Neural progenitor cell (in vitro differentiated cells): ENCODE results near the gene TMEM115. TPM values are rescaled to one million over a fixed set of nuclear protein-coding genes. Genes with fewer than 3 reads are reported as not detected.
A peak's percentile ranks its signal among the peaks of the same experiment; 100 is the strongest.

Source experiments
- DNase-seq: peaks from one replicate; pipeline ENCODE4 v3.0.0-alpha.2; 2016; ENCODE audit warnings: low spot score
- H2AFZ ChIP-seq: fragments of 200-600 bp; sonication (generic); replicated peaks from 2 replicates; pipeline ENCODE4 v1.6.1; 2016; ENCODE audit warnings: antibody characterized with exemption
- H3F3A ChIP-seq: fragments of 200-600 bp; sonication (generic); 2 replicates; pipeline ENCODE4 v1.6.1; 2016; ENCODE audit warnings: antibody characterized with exemption, low read depth
- H3K27ac ChIP-seq: fragments of 200-600 bp; sonication (generic); 2 replicates; pipeline ENCODE4 v1.5.1; 2016; ENCODE audit warnings: mild to moderate bottlenecking
- H3K27me3 ChIP-seq: fragments of 200-600 bp; sonication (generic); 2 replicates; pipeline ENCODE4 v1.6.1; 2016; ENCODE audit warnings: mild to moderate bottlenecking, moderate library complexity
- H3K36me3 ChIP-seq: fragments of 200-600 bp; sonication (generic); 2 replicates; pipeline ENCODE4 v1.5.1; 2016
- H3K4me1 ChIP-seq: fragments of 200-600 bp; sonication (generic); 2 replicates; pipeline ENCODE4 v1.6.1; 2016; ENCODE audit warnings: mixed run types
- H3K4me2 ChIP-seq: fragments of 200-600 bp; sonication (generic); 2 replicates; pipeline ENCODE4 v1.6.1; 2016
- H3K4me3 ChIP-seq: fragments of 200-600 bp; sonication (generic); 2 replicates; pipeline ENCODE4 v1.5.1; 2016
- H3K79me2 ChIP-seq: fragments of 200-600 bp; sonication (generic); 2 replicates; pipeline ENCODE4 v1.6.1; 2016; ENCODE audit warnings: low read depth
- H3K9ac ChIP-seq: fragments of 200-600 bp; sonication (generic); 2 replicates; pipeline ENCODE4 v1.6.1; 2016
- H3K9me3 ChIP-seq: fragments of 200-600 bp; sonication (generic); 2 replicates; pipeline ENCODE4 v1.5.1; 2016; ENCODE audit warnings: low read depth
- H4K20me1 ChIP-seq: fragments of 200-600 bp; sonication (generic); 2 replicates; pipeline ENCODE4 v1.6.1; 2016; ENCODE audit warnings: low read depth
- H3K27ac Mint-ChIP-seq: 3 replicates; pipeline ENCODE4 v1.8.0; 2021; ENCODE audit warnings: mixed read lengths
- H3K27me3 Mint-ChIP-seq: 2 replicates; pipeline ENCODE4 v1.8.0; 2022; ENCODE audit warnings: low read depth, mild to moderate bottlenecking, inconsistent platforms, moderate library complexity, mixed read lengths; ENCODE audit not compliant: insufficient read depth
- H3K36me3 Mint-ChIP-seq: 3 replicates; pipeline ENCODE4 v1.8.0; 2021; ENCODE audit warnings: mixed read lengths
- H3K4me1 Mint-ChIP-seq: 3 replicates; pipeline ENCODE4 v1.8.0; 2021; ENCODE audit warnings: mixed read lengths
- H3K4me3 Mint-ChIP-seq: 3 replicates; pipeline ENCODE4 v1.8.0; 2021; ENCODE audit warnings: mild to moderate bottlenecking, moderate library complexity, mixed read lengths
- H3K9me3 Mint-ChIP-seq: 3 replicates; pipeline ENCODE4 v1.8.0; 2020; ENCODE audit warnings: mixed read lengths
- EZH2 ChIP-seq: fragments of 200-600 bp; sonication (generic); IDR thresholded peaks from 2 replicates; pipeline ENCODE4 v1.6.1; 2017; ENCODE audit warnings: antibody characterized with exemption, mild to moderate bottlenecking, moderate library complexity
- EZH2phosphoT487 ChIP-seq: fragments of 200-600 bp; sonication (generic); IDR thresholded peaks from 2 replicates; pipeline ENCODE4 v1.6.1; 2017; ENCODE audit warnings: antibody characterized with exemption
- total RNA-seq: library from RNA; depleted of rRNA; stranded (reverse); fragments of >200 nt; gene quantifications from 2 replicates; pipeline ENCODE4 v1.2.3, GENCODE V29; 2015; ENCODE audit warnings: low replicate concordance
- TF ChIP-seq, protein P1 (sequence below): fragments of 200-600 bp; sonication (generic); IDR thresholded peaks from 2 replicates; pipeline ENCODE4 v1.5.1; 2017; ENCODE audit warnings: antibody characterized with exemption, mild to moderate bottlenecking

TMEM115 gene
- total RNA-seq, 1 donor from 2014 or later: 6.3 TPM

DNA sequence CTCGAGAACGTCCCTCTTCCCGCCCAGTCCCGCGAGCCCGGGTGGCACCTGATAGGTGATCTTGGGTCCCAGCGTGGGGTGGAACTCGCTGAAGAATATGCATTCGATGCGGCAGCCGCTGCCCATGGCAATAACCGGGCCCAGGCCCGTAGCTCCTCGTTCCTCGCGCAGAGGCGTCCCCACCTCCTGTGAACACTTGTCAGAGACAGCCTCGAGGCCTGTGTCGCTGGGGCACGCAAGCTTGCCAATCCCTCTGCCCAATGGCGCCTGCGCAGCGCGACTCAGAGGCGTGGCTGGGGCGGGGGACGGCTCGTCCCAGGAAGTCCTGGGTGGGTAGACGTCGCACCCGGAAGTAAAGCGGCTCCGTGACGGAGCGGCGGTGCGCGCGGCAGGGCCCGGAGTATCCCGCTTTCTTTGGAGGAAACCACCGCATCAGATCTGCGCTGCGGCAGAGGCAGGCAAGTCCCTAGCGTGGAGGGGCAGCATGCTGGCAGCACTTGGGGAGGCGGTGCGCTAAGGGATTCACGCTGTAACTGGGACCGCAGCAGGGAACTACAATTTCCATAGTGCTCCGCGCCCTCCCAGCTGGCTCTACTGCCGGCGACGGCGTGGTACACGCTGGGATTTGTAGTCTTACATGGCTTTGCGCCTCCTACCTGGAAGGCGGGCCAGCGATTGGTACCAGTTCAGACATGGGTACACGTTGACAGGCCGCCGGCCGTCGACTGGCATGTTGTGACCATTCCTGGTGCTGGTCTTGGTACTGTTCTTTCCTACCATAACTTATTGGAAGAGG is 8.6 kb downstream of the TMEM115 start, which contains the start of the genes CYB561D2 and NPRL2:
CYB561D2 (plus strand) TSS at position 336 of the 796 bp plus-strand sequence. CDS start 572 bp downstream, outside the sequence.
NPRL2 (minus strand) TSS at position 249 of the 796 bp plus-strand sequence; CDS start at position 126, 123 bp downstream.
- no peaks in the 10 kb centered on the region for H3K9me3 Mint-ChIP-seq
- H3K27ac ChIP-seq: no peak within 1 kb of the TSS
- TF ChIP-seq EZH2phosphoT487 (no peak), EZH2 (no peak)
- TF ChIP-seq, protein P1, sequence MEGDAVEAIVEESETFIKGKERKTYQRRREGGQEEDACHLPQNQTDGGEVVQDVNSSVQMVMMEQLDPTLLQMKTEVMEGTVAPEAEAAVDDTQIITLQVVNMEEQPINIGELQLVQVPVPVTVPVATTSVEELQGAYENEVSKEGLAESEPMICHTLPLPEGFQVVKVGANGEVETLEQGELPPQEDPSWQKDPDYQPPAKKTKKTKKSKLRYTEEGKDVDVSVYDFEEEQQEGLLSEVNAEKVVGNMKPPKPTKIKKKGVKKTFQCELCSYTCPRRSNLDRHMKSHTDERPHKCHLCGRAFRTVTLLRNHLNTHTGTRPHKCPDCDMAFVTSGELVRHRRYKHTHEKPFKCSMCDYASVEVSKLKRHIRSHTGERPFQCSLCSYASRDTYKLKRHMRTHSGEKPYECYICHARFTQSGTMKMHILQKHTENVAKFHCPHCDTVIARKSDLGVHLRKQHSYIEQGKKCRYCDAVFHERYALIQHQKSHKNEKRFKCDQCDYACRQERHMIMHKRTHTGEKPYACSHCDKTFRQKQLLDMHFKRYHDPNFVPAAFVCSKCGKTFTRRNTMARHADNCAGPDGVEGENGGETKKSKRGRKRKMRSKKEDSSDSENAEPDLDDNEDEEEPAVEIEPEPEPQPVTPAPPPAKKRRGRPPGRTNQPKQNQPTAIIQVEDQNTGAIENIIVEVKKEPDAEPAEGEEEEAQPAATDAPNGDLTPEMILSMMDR: no peak
- peak within 1 kb of the TSS; percentile 94 for H3K4me3 Mint-ChIP-seq
- H3F3A ChIP-seq: peaks cover 25% of the 10 kb centered on the region
- peak within 1 kb of the TSS; percentile 93 for H3K4me2 ChIP-seq
- peaks cover 12% of the 10 kb centered on the region for H3K79me2 ChIP-seq
- peaks cover 9% of the 10 kb centered on the region for H3K4me1 ChIP-seq
- H3K27me3 Mint-ChIP-seq: peaks cover 11% of the 10 kb centered on the region
- peaks cover 16% of the 10 kb centered on the region for H4K20me1 ChIP-seq
- peak within 1 kb of the TSS; percentile 17 for H3K9ac ChIP-seq
- no peaks in the 10 kb centered on the region for H3K9me3 ChIP-seq
- peaks cover 5% of the 10 kb centered on the region for H3K36me3 Mint-ChIP-seq
- peak within 1 kb of the TSS; percentile 84 for H3K4me3 ChIP-seq
- DNase-seq: peak; percentile 95
- H3K36me3 ChIP-seq: no peaks in the 10 kb centered on the region
- peak within 1 kb of the TSS; percentile 9 for H3K27ac Mint-ChIP-seq
- H3K4me1 Mint-ChIP-seq: peaks cover 29% of the 10 kb centered on the region
- H2AFZ ChIP-seq: peak within 1 kb of the TSS; percentile 91
- H3K27me3 ChIP-seq: peaks cover 8% of the 10 kb centered on the region

DNA sequence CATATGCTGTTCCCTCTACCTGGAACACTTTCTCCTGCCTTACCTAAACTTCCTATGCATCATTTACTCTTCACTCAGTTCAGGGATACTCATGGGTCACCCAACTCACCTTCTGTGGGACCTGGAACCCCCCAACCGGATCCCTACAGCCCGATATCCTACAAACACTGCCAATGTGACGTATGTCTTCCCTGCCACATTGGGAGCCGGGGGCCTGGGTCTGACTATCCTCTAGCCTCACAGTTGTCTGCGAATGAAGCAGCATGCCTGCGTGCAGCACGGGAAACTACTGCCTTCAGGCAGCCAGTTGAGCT is 9.2 kb downstream of the TMEM115 start:
- Mint-ChIP-seq H3K4me1 (peaks cover 25% of the 10 kb centered on the region), H3K36me3 (peaks cover 5% of the 10 kb centered on the region), H3K4me3 (peak overlapping the region; percentile 94), H3K27me3 (peaks cover 11% of the 10 kb centered on the region), H3K27ac (peak overlapping the region; percentile 9), H3K9me3 (no peaks in the 10 kb centered on the region)
- DNase-seq: no peak
- peak overlapping the region; percentile 17 for H3K9ac ChIP-seq
- H3K9me3 ChIP-seq: no peaks in the 10 kb centered on the region
- peaks cover 9% of the 10 kb centered on the region for H3K79me2 ChIP-seq
- H3K4me3 ChIP-seq: peak overlapping the region; percentile 84
- H3K4me1 ChIP-seq: peaks cover 10% of the 10 kb centered on the region
- H3K4me2 ChIP-seq: peak overlapping the region; percentile 93
- H2AFZ ChIP-seq: peak overlapping the region; percentile 91
- no peaks in the 10 kb centered on the region for H3K36me3 ChIP-seq
- peaks cover 11% of the 10 kb centered on the region for H4K20me1 ChIP-seq
- H3K27ac ChIP-seq: no peak overlapping the region
- H3F3A ChIP-seq: peaks cover 26% of the 10 kb centered on the region
- TF ChIP-seq EZH2phosphoT487 (no peak), EZH2 (no peak)
- TF ChIP-seq, protein P1: no peak
- peaks cover 13% of the 10 kb centered on the region for H3K27me3 ChIP-seq

DNA sequence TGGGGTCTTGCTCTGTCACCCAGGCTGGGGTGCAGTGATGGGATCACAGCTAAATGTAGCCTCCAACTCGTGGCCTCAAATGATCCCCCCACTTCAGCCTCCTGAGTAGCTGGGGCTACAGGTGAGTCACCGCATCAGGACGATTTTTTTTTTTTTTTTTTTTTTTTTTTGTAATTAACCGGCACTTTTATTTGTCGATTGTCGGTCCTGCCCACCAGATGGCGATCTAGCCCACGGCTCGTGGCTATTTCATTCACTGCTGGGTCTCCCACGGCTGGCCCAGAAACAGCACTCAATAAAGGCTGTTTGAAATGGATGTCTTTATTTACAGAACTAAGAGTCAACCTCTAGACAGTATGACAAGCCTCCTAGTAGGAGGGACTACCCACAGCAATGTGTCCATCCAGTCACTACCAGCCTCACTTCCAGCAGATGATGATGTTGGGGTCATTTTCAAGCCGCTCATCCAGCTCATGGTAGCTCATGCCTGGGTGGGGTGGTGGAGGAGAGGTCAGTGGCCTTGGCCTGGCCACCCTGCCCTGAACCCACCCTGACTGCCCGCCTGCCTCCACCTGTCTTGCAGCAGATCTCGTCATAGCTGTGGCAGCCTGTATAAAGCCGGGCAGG is 12.0 kb downstream of the TMEM115 start:
- H3K4me3 Mint-ChIP-seq: no peak overlapping the region

More for the DNA sequence above, 12.0 kb downstream of the TMEM115 start:
- no peak overlapping the region for H2AFZ ChIP-seq
- H3K79me2 ChIP-seq: peaks cover 9% of the 10 kb centered on the region
- peaks cover 11% of the 10 kb centered on the region for H4K20me1 ChIP-seq
- no peak for TF ChIP-seq EZH2
- TF ChIP-seq, protein P1: peak; percentile 65
- no peak overlapping the region for H3K4me2 ChIP-seq
- H3F3A ChIP-seq: peaks cover 19% of the 10 kb centered on the region
- no peak overlapping the region for H3K9ac ChIP-seq
- no peaks in the 10 kb centered on the region for H3K36me3 ChIP-seq
- no peaks in the 10 kb centered on the region for H3K9me3 ChIP-seq
- no peak overlapping the region for H3K27ac ChIP-seq
- no peaks in the 10 kb centered on the region for H3K9me3 Mint-ChIP-seq
- H3K27ac Mint-ChIP-seq: no peak overlapping the region
- peak; percentile 74 for DNase-seq
- peaks cover 42% of the 10 kb centered on the region for H3K27me3 ChIP-seq
- peaks cover 17% of the 10 kb centered on the region for H3K27me3 Mint-ChIP-seq
- H3K4me1 ChIP-seq: peaks cover 10% of the 10 kb centered on the region
- H3K36me3 Mint-ChIP-seq: peaks cover 2% of the 10 kb centered on the region
- no peak overlapping the region for H3K4me3 ChIP-seq
- H3K4me1 Mint-ChIP-seq: peaks cover 25% of the 10 kb centered on the region
